Left ventricle myocardium inferior (tissue), 1 donor: ENCODE data around the gene LAMB4. TPM values are rescaled to one million over a fixed set of nuclear protein-coding genes. Genes with fewer than 3 reads are reported as not detected.

Experiments used
- DNase-seq: peaks from one replicate; pipeline ENCODE4 v3.0.0-alpha.2; 2020
- H3K27ac ChIP-seq: fragments of 200-600 bp; replicated peaks from 2 replicates; pipeline ENCODE4 v1.8.0; 2021
- H3K27me3 ChIP-seq: fragments of 200-600 bp; 2 replicates; pipeline ENCODE4 v1.8.0; 2021; ENCODE audit warnings: low read depth
- H3K36me3 ChIP-seq: fragments of 200-600 bp; 2 replicates; pipeline ENCODE4 v1.8.0; 2021
- H3K4me1 ChIP-seq: fragments of 200-600 bp; 2 replicates; pipeline ENCODE4 v1.8.0; 2021
- H3K4me3 ChIP-seq: fragments of 200-600 bp; 2 replicates; pipeline ENCODE4 v1.8.0; 2021; ENCODE audit warnings: mild to moderate bottlenecking, moderate library complexity
- H3K9me3 ChIP-seq: fragments of 200-600 bp; replicated peaks from 2 replicates; pipeline ENCODE4 v1.8.0; 2021
- CTCF ChIP-seq: fragments of 200-600 bp; IDR thresholded peaks from 2 replicates; pipeline ENCODE4 v1.8.0; 2021; ENCODE audit warnings: antibody characterized with exemption, mild to moderate bottlenecking, borderline replicate concordance
- intact Hi-C: fragments of 100-400 bp; cut with micrococcal nuclease; formaldehyde crosslinking; loops from one replicate; pipeline ENCODE4 v1.11.0; 2022
- total RNA-seq: library from RNA; stranded (reverse); fragmentation: NEBNext Ultra II Directional; extraction: Animal tissue kit (Norgen Biotek cat#: 25700); gene quantifications from one replicate; pipeline ENCODE4 v1.2.1, GENCODE V29; 2021
- donor health status: DM: no; HTN: yes; CAD: no; lungs with severe emphysema.

Gene LAMB4
- total RNA-seq, 1 donor from 2014 or later: 0.33 TPM

DNA sequence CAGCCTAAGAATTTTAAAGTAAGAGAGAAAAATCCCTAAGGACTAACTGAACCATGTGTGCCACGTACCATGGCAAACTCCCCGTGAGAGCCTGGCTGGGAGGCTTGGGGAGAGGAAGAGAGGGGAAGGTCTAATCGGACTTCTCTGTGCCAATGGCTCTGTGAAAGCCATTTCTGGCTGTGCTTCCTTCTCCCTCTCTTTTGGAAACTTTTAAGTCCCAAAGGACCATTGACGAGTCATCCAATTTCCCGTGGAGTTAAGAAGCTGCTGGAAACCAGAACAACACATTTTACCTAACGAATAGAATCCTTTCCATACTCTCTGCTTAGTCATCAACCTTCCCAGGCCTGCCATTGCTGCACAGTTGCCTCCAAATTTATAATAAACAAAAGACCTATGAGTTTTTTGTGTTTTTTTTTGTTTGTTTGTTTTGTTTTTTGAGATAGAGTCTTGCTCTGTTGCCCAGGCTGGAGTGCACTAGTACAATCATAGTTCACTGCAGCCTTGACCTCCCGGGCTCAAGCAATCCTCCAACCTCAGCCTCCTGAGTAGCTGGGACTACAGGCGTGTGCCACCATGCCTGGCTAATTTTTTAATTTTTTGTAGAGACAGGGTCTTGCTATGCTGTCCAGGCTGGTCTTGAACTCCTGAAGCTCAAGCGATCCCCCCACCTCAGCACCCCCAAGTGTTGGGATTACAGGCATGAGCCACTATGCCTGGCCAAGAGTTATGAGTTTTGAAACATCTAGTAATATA is 140.4 kb downstream of the LAMB4 start:
- intact Hi-C loops: no loop called here
- peaks cover 55% of the 10 kb centered on the region for H3K4me1 ChIP-seq

DNA sequence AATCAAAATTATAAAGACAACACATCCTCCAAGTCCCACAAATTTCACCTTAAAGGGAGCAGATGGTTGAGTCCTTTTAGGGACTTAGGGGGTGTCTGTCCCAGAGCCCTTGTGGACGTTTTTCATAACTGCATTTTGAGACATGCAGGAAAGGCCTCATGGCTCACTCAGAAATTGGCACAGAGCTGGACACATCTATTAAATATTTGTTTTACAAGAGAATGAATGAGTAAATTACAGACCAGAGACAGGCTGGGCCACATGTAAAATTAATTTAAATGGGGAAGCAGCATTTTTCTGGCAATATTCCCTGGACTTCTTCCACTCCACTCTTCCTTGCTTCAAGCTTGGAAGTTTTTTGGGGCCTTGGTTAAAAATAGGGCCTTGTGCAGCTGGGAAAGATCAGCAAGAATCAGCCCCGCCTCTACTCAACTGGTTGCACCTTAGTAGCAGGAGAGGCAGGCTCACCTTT is 147.2 kb downstream of the LAMB4 start:
- H3K36me3 ChIP-seq: peaks cover 52% of the 10 kb centered on the region
- intact Hi-C loops: no loop called here

More for the DNA sequence above, 140.4 kb downstream of the LAMB4 start:
- no peaks in the 10 kb centered on the region for H3K27me3 ChIP-seq
- H3K4me3 ChIP-seq: peak overlapping the region; percentile 1
- H3K9me3 ChIP-seq: no peaks in the 10 kb centered on the region
- TF ChIP-seq CTCF: no peak
- DNase-seq: no peak
- peaks cover 56% of the 10 kb centered on the region for H3K36me3 ChIP-seq
- peak overlapping the region; percentile 87 for H3K27ac ChIP-seq

DNA sequence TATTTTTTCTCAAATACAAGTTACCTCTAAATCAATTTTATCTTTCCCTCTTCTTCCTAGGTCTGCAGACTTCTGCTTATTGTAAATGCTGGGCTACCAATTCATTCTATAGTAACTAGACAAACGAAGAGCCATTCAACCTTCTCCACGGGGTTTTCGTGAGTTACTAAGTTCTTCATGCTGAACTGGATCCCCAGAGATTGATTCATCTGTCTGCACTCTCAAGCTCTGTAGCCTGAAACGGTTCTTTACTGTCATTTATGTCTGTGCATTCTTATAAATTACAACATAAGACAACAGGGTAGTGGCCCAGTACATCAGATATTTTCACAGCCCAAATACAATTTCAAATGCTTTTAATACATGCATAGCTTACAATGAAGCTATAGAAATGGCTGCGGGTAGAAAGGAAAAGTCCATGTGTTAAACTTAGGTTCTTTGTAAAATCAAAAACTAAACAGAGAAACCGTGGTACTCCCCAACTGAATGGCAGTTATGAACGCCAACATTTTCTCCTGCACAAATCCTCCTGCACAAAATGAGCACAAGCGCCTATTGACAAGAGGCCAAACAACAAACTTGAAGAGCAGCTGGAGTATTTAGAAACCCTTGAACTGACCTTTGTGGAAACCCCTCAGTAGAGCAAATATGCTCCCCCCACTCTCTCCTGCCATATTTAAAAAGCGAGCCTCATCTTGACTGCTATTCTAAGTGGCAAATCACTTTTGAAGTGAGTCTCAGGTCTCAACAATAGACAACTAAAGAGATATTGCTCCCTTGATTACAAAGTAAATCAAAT is 147.9 kb downstream of the LAMB4 start:
- Histone ChIP-seq H3K27me3 (no peaks in the 10 kb centered on the region), H3K27ac (peak overlapping the region; percentile 64), H3K4me1 (peaks cover 37% of the 10 kb centered on the region), H3K36me3 (peaks cover 52% of the 10 kb centered on the region), H3K4me3 (no peak overlapping the region), H3K9me3 (no peaks in the 10 kb centered on the region)
- intact Hi-C loops: no loop called here
- TF ChIP-seq CTCF: no peak
- no peak for DNase-seq

More for the DNA sequence above, 147.2 kb downstream of the LAMB4 start:
- Histone ChIP-seq H3K4me1 (peaks cover 31% of the 10 kb centered on the region), H3K4me3 (no peak overlapping the region), H3K9me3 (no peaks in the 10 kb centered on the region), H3K27ac (peak overlapping the region; percentile 64), H3K27me3 (no peaks in the 10 kb centered on the region)
- peak; percentile 41 for TF ChIP-seq CTCF
- no peak for DNase-seq

- TF ChIP-seq CTCF: no peak
- DNase-seq: no peak
- intact Hi-C loops: no loop called here
- H3K4me1 ChIP-seq: peaks cover 37% of the 10 kb centered on the region
- H3K4me3 ChIP-seq: no peak overlapping the region
- peaks cover 49% of the 10 kb centered on the region for H3K36me3 ChIP-seq
- no peaks in the 10 kb centered on the region for H3K9me3 ChIP-seq
- H3K27me3 ChIP-seq: no peaks in the 10 kb centered on the region
- peak overlapping the region; percentile 64 for H3K27ac ChIP-seq
Measured at GRCh38 chr7:107981466-107981865, 148.7 kb downstream of the LAMB4 start.

- Histone ChIP-seq H3K4me1 (peaks cover 37% of the 10 kb centered on the region), H3K4me3 (no peak overlapping the region), H3K9me3 (no peaks in the 10 kb centered on the region), H3K27me3 (no peaks in the 10 kb centered on the region), H3K36me3 (peaks cover 47% of the 10 kb centered on the region), H3K27ac (no peak overlapping the region)
- no peak for TF ChIP-seq CTCF
- intact Hi-C loops: no loop called here
- no peak for DNase-seq
Measured at GRCh38 chr7:107980671-107981190, 149.4 kb downstream of the LAMB4 start.
